PC-9 (cell line): ENCODE results near the gene OTOP1.

Experiments
- EZH2 ChIP-seq: fragments of 200-600 bp; sonication (generic); IDR thresholded peaks from 2 replicates; pipeline ENCODE4 v1.8.0; 2017; ENCODE audit warnings: antibody characterized with exemption, low read depth
- TF ChIP-seq, protein P1 (sequence below): fragments of 200-600 bp; sonication (generic); conservative IDR thresholded peaks from 2 replicates; pipeline ENCODE4 v1.6.1; 2017; ENCODE audit warnings: mixed run types, antibody characterized with exemption, mild to moderate bottlenecking, moderate library complexity

DNA sequence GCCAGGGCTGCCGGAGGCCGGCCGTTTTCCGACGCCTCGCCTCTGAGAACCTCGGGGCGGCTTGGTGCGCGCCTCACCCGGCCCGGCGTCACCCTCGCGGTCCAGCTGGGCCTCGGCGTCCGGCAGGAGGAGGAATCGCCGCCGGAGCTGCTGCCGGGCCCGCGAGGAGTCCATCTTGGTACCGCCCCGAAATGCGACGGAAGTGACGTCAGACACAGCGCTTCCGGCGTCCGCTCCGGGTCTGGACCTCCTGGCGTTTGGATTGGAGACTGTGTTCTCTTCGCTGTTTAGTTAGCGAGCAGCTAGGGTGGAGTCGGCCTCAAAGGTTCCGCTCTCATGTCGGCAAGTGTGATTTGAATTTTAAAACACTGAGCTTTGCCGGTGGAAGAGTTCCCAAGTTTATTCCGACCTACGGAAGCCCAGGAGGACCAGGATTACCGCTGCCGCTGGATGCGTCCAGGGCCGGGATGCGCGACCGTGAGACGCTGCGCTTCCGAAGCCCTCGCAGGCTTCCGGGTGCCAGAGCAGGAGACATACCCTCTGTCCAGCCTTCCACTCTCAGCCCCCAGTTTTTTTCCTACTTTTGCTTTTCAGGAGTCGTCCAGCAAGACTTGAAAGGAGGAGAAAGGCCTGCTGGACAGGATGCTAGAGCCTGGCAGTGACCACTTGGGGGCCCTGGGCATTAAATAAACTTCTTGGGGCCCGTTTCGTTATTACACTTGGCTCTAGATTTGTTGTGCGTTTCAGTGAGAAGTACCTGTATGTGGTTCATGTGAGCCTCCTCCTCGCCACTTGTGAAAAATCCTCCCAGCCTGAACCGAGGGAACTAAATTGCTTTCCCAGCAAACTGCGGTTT is 21.5 kb upstream of the OTOP1 start, which contains the start of gene TMEM128:
- TF ChIP-seq, protein P1, sequence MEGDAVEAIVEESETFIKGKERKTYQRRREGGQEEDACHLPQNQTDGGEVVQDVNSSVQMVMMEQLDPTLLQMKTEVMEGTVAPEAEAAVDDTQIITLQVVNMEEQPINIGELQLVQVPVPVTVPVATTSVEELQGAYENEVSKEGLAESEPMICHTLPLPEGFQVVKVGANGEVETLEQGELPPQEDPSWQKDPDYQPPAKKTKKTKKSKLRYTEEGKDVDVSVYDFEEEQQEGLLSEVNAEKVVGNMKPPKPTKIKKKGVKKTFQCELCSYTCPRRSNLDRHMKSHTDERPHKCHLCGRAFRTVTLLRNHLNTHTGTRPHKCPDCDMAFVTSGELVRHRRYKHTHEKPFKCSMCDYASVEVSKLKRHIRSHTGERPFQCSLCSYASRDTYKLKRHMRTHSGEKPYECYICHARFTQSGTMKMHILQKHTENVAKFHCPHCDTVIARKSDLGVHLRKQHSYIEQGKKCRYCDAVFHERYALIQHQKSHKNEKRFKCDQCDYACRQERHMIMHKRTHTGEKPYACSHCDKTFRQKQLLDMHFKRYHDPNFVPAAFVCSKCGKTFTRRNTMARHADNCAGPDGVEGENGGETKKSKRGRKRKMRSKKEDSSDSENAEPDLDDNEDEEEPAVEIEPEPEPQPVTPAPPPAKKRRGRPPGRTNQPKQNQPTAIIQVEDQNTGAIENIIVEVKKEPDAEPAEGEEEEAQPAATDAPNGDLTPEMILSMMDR: no peak
- no peak for TF ChIP-seq EZH2
